Fibroblast of the conjunctiva (primary cell): ENCODE results near the gene RTN4RL1.

Experiments
- DNase-seq: peaks from one replicate; pipeline ENCODE4 v3.0.0-alpha.2; 2010; ENCODE audit warnings: low read depth

RTN4RL1 gene

DNA sequence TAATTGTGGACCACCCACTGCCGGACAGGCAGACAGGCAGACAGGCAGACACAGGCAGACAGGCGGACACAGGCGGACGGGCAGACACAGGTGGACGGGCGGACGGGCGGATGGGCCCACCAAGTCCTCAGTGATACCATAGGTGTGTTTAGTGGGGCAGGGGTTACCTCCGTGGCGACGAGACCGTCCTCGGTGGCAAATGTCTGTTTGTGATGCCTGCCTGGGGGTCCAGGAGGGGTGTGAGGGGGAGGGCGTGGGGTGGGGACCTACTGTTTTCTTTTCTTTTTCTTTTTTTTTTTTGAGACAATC lies 76.7 kb downstream of the RTN4RL1 start:
- DNase-seq, result no peak

GRCh38 chr17:1947743-1948516 lies 77.2 kb downstream of the RTN4RL1 start:
- no peak for DNase-seq

DNA sequence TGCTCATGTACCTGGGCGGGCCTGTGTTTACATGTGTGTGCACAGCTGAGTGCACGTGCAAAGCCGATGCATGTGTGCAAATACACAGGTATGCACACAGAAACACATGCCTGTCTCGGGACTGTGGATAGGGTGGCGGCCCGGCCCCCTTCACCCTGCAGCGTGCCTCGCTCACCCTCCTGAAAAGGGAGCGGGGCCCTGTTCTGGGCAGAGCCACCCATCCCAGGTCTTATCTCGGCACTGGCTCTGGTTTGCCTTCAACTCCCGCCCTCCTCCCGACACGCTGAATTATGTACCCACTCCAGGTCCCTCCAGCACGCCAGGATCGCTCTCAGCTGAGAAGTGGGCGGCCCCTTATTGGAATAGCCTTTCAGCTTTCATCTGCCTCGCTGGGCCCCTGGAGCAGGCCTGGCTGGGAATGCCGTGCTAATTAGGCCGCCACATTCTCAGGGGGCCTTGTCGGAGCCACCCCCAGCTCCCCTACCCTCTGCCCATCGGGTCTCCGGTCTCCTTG lies 77.8 kb downstream of the RTN4RL1 start:
- DNase-seq, result no peak

- DNase-seq, result no peak
Measured at GRCh38 chr17:1946021-1946932, 78.9 kb downstream of the RTN4RL1 start.

- DNase-seq, result no peak
Measured at GRCh38 chr17:1945621-1946020, 79.5 kb downstream of the RTN4RL1 start.

DNA sequence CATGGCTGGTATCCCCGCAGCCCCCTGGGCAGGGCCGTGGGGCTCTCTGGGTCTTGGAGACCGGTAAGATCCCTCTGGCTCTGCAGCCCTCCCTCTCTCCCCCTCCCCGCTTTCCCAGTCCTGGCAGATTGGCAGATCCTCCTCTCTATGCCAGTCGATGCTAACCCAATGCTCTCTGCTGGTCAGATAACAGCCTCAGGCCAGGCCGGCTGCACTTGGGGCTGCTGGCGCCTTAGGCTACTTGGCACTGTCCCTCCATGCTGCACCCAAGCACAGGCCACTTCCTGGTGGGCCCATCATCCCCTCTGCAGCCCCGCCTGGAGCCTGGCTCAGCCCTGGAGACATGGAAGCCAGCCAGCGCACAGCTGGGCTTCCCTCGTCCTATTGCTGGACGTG lies 81.7 kb downstream of the RTN4RL1 start:
- DNase-seq, result no peak

DNA sequence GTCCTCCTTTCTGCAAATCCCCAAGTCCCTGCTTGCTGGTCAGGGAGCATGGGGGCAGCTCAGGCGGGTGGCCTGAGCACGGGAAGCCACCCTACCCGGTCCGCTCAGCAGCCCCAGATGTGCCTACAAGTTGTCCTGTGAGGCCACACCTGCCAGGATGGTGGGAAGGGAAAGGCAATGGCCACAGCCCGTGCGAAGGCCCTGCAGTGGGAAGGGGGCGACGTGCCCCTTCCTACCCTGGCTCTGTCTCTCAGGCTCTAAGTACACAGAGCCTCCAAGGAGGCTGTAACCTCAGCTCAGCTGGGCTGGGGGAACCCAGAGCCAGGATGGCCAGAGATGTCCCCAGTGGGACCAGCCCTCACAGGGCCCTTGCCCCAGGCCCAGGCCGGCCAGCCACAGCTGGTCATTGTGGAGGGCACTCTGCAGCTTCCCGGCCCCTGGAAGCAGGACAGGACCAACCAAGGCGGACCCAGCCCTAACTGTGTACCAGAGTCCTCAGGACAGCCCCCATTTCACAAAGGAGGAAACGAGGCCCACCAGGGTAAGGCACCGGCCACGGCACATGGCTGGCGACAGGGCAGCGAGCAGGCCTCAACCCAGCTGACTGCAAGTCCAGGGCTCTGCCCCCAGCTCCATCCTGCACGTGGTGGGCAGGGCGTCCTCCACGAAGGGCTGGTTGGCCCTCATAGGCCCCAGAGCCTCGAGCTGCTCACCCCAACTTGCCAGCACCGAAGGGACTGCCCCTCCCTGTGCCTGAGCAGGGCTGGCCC lies 82.3 kb downstream of the RTN4RL1 start:
- no peak for DNase-seq

GRCh38 chr17:1942066-1942365 lies 83.1 kb downstream of the RTN4RL1 start:
- no peak for DNase-seq

- no peak for DNase-seq
Measured at GRCh38 chr17:1941272-1942065, 83.7 kb downstream of the RTN4RL1 start.

- no peak for DNase-seq
Measured at GRCh38 chr17:1940810-1941185, 84.3 kb downstream of the RTN4RL1 start.

DNA sequence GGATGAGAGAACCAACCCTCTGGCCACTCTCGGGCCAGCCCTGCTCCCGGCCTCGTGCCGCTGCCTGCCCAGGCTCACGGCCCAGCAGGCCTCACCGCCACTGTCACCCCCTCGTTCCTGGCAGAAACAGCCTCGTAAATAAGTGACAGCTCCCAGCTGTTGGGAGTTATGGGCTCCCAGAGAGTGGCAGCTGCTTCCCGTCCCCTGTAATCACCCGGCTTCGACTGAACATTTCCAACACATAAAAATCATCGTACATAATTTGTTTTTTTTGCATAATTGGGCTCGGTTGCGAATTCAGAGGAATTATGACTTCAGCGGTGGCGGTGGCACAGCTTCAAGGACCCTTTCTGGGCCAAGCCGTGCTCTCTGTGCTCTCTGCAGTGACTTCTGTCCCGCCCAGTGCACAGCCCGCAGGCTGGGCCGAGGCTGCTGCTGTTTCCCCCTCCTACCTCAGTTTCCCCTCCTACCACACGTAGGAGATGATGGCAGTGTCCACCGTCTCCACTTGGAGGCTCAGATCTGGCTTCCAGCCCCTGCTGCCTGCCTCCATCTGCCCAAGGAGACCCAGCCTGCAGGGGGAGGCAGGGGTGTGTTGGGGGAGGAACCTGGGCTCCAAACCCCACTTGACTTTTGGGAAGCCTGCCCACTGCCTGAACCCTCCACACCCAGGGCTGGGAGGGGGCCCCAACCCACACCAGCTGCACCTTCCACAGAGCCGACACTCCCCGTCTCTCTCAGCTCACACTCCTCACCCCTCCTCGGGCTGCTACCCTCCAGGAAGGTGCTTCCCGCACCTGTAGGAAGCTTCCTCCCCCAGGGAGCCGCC lies 84.9 kb downstream of the RTN4RL1 start:
- DNase-seq, result no peak

DNA sequence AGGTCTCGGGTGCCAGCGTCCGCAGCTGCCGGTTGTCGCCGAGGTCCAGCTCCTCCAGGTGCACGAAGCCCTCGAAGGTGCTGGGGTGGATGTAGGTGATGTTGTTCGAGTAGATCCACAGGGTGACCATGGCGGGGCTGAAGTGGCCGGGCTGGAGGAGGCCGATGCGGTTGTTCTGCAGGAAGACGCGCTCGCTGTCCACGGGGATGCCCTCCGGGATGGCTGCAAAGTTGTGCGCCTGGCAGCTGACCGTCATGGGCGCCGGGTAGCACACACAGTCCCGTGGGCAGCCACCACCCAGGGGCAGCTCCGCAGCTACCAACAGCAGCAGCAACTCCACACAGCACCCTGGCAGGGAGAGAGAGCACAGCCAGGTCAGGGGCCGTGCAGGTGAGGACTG lies 87.7 kb downstream of the RTN4RL1 start:
- no peak for DNase-seq

DNA sequence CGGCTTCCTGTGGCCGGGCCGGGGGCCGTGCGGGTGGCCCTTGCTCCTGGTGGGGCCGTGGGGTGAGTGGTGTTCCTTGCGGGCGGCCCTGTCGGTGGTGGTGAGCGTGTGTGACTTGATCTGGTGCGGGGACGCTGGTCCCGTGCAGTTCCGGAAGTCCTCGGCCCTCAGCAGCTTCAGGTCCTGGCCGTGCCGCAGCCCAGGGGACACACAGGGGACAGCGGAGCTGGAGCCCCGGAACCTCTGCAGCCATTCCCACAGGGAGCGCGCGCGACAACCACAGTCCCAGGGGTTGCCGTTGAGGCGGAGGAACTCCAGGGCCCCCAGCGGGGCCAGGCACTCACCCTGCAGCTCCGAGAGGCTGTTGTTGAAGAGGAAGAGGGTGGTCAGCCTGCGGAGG lies 88.4 kb downstream of the RTN4RL1 start:
- DNase-seq, result no peak

DNA sequence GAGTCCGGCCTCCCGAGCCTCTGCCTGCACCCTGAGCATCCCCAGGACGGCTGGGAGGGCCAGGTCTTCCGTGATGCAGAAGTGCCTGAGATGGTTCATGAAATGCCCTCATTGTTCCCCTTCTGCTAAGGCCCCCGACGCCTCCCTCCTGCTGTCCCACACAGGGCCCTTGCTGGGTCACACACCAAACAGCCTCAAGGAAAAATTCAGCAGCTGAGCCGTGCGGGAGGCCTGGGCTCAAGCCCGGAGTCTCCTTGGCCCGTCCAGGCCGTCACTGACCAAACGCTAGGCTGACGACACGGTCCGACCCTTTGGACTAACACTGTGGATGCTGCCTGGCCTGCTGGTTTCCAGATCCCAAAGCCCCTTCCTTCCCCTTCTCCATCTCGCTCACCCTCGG lies 90.2 kb downstream of the RTN4RL1 start:
- DNase-seq, result no peak

DNA sequence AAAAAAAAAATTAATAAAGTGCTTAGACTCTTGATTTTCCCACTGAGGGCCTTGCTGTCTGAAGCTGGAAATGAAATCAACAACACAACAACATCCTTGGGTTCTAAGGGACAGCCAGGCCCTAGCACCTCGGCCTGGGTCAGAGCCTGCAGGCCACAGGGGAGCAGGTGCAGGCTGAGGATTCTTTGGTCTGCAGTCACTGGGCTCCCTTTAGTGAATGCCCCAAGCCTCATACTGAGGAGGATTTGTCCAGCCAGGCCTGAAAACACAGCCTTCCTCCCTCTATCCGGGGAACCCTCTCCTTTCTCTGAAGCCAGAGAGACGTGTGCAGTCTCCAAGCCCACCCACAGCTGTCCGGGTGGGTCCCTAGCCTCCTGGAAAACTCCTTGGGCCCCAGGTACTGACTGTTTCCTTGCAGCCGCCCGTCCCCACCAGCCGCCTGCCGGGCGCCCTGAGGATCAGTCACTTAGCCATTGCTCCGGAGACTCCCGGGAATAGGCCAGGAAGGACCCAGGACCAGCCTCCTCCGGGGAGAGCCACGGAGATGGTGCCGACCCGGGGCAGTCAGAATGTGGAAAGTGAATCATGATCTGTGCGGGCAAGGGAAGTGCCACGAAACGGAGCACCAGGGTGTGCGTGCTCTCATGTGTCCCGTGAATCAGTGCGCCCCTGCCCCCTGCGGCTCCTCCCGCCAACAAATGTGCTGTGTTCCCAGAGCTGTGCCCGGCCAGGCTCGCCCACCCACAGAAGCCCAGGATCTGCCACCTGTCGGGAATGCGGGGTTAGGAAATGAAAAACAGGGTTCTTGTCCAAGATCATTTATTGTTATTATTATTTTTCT lies 91.0 kb downstream of the RTN4RL1 start:
- DNase-seq, result no peak

GRCh38 chr17:1931844-1932579 lies 93.1 kb downstream of the RTN4RL1 start:
- no peak for DNase-seq

DNA sequence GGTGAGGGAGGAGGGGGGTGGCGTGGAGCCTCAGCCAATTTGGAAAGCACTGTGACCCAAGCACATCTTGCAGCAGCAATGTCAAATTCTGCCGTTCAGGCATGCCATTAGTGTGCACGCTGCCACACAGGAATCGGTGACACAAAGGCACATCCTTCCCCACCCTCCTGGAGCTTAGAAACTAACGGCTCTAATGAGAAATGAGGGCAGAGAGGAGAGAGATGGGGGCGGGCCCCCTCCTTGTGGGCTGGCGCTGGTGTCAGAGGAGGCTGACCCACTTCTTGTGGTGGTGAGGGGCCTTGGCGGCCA lies 94.8 kb downstream of the RTN4RL1 start:
- no peak for DNase-seq

DNA sequence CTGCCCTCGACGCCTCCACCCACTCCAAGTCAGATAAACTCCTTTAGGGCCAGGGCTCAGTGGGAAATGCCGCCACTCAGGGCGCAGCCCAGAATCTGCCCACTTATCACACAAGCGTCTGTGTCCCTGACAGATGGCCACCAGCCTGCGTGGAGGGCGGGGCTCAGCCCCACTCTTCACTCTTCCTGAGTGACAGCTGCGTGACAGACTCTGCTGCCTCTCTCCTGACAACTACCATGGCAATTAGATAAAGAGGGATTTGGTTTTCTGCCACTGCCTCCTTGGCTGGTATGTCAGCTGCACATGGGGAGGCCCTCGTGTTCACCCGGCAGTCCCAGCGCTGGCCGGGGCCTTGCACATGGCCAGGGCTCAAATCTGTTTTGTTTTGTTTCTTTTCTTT lies 96.2 kb downstream of the RTN4RL1 start:
- no peak for DNase-seq

- no peak for DNase-seq
Measured at GRCh38 chr17:1920948-1921351, 104.2 kb downstream of the RTN4RL1 start.

DNA sequence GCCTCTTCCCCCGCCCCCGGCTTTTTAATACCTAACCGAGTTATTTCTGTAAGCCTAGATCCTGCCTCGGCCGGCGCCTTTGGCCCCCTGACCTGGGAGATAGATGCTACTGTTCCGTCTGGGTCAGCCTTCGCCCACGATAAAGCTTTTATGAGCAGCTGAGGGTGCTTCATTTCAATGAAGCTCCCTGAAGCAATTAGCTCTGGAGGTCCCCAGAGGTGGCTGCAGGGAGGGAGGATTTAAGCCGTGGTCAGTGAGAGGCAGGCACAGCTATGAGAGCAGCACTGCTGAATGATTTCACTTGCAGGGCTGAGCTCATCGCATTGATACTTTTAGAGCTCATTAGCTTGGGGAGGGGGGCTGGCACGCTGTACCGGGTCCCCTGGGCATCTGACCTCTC lies 105.9 kb downstream of the RTN4RL1 start:
- DNase-seq, result no peak
